HG02852 (cell line): ENCODE results near the gene GAS6.
"Not testable (repeated sequence)": the region's sequence is repeated elsewhere in the genome, so short reads cannot be mapped to it uniquely, and the experiment has no call there.

Source experiments
- ATAC-seq: cut with Tn5 transposase; IDR thresholded peaks from one replicate; pipeline ENCODE4 v1.9.1; 2021; ENCODE audit warnings: mild to moderate bottlenecking, moderate library complexity; ENCODE audit not compliant: unreplicated experiment

GAS6 gene

DNA sequence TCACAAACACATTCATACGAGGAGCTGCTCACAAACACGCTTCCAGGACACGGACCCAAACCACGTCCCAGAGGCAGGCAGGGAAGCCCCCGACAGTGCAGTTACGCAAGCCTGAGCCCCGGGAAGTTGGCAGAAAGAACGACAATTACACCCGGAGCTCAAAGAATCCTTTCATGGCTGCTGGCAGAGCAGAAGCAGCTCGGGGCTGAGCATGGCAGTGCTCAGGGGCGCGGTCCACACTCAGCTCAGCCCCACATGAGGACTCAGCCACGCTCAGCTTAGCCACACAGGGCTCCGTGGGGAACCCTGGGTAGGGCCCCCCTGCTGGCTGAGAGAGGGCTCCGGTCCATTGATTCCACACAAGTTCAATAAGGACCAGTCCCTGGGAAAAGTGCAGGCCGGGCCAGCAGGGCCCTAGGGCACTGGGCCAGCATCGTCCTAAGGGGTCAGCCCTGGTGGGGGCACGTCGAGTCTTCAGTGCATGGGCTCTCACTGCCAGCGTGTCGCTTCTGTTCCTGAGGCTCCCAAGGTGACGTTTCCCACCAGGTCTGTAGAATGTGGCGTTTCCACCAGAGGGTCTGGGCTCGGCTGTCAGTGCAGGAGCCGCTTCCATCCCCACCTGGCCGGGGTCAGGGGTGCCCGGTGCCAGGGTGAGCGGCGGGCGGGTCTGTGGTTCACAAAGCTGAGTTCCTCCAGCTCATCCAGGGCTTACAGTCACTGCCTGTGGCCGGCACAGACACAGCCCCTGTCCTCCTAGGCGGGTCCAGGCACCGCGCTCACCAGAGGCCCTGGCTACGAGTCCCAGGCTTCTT, 23.1 kb downstream of the GAS6 start:
- no peak for ATAC-seq

DNA sequence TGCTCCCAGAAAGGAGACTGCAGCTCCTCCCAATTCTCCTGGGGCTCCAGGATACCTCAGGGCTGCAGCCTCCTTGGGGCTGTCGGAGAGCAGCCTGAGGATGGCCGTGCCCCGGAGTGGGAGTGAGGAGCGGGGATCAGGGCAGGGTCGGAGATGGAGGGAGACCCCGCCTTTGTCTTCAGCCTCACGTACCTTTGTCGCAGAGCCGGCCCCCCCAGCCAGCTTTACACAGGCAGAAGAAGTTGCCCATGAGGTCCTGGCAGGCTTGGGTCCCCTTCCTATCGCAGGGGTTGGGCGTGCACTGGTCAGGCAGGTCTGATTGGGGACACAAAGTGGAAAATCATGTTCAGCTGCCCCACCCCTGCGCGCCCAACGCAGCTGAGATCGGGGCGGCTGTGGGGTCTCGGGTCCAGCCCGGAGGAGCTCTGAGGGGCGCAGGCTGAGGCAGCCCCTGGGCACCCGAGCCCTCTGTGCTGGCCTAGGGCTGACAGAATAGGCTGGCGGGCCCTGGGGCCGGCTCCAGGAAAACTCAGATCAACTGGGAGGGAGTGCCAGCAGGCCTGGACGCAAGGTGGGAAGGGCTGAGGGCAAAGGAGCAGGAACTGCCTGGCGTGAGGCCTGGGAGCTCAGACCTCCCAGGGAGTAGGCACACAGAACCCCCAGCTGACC, 24.2 kb downstream of the GAS6 start:
- no peak for ATAC-seq

DNA sequence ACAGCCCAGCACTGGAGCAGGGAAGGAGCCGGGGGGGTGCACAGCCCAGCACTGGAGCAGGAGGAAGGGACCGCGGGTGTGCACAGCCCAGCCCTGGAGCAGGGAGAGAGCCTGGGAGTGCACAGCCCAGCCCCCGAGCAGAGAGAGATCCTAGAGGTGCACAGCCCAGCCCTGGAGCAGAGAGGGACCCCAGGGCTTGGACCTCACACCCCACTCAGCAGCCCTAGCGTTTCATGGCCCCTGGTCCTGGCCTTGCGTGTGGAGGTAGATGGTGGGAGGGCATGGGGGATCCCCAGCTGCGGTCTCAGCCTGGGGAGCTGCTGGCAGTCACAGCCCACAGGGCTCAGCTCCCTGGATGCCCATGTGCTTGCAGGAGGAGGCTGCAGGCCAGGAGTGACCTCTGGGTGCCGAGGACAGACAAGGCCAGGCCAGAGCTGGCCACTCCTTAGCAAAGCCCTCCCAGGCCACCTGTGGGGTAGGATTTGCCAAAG, 25.1 kb downstream of the GAS6 start:
- no peak for ATAC-seq

DNA sequence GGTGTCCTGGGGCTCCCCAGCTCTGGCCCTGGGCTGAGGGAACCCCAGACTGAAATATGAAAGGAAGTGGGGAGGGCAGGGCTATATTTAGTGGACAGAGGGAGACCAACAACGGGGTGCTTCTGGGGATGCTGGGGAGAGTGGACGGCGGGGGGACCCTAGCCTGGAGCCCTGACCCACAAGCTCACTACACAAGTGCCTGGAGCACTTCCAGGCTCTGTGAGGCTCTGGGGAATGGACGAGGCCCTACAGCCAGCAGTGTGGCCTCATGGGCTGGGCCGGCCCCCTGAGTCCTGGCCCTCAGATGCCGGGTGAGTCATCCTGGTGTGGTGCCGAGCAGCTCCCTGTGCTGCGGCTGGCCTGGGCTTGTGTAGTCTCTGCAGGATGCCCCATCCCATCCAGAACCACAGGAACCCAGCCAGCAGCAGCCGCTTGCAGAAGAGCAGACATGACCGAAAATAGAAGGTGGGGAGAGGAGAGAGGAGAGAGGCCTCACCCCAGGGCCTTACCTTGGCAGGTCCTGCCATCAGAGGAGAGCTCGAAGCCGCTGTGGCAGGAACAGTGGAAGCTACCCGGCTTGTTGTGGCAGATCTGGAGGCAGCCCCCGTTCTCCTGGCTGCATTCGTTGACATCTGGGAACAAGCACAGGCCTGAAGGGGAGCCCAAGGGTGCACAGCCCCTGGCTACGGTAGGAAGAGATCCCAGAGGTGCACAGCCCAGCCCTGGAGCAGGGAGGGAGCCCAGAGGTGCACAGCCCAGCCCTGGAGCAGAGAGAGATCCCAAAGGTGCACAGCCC, 26.1 kb downstream of the GAS6 start:
- ATAC-seq: no peak

DNA sequence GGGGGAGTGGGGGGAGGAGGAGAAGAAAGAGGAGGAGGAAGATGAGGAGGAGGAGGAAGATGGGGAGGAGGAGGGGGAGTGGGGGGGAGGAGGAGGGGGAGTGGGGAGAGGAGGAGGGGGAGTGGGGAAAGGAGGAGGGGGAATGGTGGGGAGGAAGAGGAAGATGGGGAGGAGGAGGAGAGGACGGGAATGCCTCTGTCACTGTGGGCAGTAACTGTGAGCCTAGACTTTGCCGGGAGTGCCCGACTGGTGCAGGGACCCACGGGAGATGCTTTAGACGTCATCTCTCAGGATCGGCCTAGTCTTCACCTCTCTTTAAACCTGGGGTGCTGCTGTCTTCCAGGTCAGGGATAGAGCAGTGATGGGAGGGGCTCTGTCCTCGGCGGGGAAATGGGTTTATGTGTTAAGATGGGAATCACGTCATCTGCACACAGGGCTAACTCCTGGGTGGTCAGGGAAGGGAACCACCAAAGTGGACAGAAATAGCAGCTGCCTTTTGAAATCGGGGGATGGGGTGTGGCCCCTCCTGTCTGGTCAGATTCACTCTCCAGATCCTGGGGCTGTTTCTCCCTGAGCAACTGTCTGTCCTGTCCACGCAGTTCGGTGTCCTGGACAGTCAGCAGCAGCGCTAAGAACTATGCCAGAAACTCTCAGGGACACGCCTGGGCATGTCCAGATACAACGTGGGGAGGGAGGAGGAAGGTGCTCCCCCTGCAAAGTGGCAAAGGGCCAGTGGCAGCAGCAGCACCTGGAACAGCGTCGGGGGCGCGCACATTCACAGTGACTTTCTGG, 26.9 kb downstream of the GAS6 start:
- ATAC-seq: no peak

DNA sequence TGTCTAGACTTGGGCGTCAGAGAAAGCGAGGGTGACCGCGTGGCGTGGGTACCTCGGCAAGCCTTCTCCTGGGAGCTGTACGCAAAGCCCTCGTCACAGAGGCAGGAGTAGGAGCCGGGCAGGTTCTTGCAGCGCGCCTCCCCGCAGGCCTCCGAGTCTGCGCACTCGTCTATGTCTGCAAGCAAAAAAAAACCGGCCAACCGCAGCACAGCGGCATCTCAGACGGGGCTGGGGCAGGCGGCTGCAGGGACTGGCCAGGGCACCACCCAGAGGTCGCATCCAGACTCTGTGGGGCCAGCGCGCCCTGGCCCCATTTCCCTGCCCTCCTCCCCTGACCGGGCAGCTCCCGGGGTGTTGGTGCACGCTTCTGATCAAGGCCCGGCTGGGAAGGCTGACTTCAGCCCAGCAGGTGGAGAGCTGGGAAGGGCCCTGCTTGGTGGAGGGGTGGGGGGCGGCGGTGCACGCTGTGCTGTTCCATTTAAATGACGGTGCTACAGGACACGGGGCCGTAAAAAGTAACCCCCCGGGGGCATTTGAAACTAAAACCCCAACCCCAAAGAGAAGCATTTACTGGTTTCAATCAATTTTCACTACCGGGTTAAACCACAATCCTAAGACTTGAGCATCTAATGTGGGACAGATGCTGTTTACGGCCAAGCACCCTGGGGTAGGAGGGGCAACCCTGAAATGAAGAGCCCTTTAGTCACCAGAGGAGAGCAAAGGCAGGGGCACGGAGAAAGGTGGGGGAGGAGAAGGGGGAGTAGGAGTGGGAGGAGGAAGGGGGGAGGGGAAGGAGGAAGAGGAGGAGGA, 28.2 kb downstream of the GAS6 start:
- ATAC-seq: no peak

DNA sequence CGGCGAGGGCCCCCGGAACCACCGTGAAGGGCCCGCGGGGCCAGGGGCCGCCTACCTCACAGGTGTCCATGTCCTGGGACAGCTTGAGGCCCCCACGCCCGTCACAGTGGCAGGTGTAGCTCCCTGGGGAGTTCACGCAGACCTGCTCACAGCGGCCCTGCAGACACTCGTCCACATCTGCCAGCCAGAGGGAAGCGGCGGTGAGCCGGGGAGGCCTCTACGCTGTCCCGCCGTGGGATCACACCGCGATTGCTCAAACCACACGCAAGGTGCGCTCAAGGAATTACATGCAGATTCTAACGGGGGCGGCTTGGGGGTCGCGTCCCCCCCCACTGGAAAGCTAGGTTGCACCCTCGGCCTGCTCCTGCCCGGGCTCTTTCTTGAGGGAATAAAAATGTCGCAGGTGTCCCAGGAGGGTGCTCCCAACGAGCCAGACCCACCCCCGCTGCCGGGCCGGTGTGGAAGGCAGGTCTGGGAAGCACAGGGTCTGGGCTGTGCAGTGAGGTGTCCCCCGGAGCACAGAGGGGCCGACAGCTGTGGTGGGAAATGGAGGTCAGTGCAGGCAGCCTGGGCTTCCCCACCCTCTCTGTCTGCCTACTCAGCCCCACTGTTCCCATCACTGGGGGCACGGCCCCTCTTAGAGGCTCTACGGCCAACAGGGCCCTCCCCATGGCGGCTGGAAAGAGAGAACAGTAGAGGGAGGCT, 29.2 kb downstream of the GAS6 start:
- ATAC-seq: no peak

DNA sequence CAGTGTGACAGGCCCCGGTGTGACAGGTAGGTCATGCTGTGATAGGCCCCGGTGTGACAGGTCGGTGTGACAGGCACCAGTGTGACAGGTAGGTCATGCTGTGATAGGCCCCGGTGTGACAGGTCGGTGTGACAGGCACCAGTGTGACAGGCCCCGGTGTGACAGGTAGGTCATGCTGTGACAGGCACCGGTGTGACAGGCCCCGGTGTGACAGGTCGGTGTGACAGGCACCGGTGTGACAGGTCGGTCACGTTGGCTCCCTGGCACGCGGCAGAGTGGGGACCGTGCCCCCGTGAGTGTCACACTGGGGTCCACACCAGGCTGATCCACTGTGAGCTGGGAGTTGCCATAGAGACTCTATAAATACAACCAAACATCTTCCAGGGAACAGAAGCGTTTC, 29.9 kb downstream of the GAS6 start:
- not testable (repeated sequence) for ATAC-seq

DNA sequence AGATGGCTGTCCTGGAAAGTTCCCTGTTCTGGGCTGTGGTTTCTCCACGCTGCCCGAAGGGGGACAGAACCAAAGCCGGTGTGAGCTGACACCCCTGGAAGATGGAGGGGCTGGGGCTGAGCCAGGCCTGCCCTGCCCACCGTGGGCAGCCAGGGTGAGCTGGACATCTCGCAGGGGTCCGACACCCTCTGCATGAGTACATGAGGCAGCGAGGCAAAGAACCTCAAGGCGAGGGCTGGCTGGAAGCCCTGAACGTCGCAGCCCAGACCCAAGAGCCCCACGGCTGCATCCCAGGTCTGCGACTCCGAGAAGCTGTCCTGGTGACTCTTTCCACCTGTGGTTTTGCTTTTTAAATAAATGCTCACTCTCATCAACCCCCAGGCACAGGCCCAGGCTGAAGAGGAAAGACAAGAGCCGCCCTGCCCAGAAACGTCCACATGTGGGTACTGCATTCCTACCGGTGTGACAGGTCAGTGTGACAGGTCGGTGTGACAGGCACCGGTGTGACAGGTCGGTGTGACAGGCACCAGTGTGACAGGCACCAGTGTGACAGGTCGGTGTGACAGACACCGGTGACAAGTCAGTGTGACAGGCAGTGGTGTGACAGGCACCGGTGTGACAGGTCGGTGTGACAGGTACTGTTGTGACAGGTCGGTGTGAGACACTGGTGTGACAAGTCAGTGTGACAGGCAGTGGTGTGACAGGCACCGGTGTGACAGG, 30.6 kb downstream of the GAS6 start:
- ATAC-seq: no peak

DNA sequence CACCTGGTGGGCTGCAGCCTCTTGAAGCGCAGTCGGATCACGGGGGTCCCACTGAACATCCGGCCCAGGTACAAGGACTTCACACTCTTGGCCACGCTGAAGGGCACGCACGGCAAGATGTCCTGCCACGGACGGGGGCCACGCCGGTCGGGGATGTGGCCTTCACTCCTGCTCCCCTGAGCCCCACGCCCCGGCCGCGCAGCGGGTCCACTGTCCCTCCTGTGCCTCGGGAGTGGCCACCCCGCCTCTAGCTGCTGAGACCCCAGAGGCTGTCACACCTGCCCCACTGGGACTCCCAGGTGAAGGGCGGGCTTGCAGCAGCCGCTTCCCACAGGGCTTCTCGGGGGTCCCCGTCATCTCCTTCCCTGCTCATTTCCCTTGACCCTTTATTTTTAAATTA, 31.2 kb downstream of the GAS6 start:
- no peak for ATAC-seq

DNA sequence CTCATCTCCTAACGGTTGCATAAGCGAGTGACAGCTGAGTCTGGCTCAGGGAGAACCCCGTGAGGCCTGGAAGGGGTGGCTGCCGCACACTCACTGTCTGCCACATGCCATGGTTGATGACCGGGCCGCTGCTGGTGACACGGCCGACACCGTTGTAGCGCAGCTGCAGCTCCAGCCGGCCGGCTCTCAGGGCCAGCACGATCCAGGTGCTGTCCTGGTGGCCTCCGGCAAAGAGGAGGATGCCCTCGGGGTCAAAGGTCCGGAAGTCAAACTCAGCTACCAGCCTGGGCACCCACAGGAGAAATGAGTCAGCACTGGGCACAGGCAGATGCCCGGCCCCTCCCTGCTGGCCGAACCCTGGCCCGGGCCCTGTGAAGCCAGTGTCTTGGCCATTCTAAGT, 31.7 kb downstream of the GAS6 start:
- no peak for ATAC-seq

DNA sequence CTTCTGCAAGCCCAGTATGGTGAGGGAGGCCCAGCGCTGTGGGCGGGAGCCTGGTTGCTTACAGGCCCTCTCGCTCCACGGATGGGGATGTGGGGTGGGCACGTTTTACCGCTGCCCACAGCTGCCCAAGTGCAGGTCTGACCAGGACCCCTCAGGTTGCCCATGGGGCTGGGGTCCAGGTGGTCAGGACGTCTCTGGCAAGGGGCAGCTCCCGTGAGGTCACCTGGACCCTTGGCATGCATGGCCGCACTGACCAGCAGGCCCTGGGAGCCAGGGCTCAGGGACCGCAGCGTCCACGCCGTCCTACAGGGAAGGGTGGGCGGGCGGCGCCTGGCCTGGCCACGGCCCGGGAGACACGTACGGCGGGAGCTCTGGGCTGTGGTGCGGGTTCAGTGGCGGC, 32.8 kb downstream of the GAS6 start:
- no peak for ATAC-seq

DNA sequence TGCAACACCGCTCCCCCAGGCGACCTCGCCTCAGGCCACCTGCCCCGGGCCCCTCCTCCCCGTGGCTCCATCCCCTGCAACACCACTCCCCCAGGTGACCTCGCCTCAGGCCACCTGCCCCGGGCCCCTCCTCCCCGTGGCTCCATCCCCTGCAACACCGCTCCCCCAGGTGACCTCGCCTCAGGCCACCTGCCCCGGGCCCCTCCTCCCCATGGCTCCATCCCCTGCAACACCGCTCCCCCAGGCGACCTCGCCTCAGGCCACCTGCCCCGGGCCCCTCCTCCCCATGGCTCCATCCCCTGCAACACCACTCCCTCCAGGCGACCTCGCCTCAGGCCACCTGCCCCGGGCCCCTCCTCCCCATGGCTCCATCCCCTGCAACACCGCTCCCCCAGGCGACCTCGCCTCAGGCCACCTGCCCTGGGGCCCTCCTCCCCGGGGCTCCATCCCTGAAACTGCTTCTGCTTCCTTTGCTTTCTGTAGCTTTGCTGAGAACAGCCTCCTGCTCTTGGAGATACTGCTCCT, 33.4 kb downstream of the GAS6 start:
- not testable (repeated sequence) for ATAC-seq

DNA sequence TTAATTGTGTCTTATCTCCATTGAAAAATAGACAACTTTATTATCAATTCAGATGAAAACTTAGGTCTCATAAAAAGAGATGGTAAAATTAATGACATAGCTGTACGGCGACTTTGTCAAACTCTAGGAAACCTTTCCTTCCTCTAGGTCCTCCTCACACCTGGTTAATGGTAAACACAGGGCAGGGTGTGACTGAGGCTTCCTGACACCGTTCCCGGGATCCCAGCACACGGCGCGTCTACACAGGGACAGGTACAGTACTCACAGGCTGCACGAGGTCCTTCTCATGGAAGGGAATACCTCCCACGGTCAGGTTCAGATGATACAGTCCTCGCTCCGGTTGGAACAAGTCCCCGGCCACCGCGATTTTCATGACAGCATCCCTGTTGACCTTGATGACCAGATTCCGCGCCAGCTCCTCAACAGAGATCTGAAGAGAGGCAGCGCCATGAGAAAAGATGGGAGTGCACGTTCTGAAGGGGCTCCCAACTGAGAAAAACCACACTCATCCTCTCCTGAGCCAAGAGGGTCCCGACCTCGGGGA, 35.5 kb downstream of the GAS6 start:
- ATAC-seq: no peak

DNA sequence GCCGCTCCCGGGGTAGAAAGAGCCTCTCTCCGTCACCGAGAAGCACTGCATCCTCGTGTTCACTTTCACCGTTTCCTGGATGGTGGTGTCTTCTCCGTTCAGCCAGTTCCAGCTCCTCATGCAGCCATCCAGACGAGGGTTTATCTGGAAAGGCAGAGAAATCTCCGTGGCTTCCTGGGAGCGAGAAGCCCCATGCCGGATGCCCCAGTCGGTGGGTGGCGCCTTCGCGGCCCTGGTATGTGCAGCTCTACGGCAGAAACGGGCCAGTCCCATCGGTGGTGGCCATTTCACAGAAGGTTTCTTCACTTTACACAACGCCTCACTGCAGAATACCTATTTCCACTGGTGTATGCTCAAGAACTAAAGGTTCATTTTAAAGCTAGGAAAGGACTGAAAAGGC, 36.9 kb downstream of the GAS6 start:
- ATAC-seq: no peak

DNA sequence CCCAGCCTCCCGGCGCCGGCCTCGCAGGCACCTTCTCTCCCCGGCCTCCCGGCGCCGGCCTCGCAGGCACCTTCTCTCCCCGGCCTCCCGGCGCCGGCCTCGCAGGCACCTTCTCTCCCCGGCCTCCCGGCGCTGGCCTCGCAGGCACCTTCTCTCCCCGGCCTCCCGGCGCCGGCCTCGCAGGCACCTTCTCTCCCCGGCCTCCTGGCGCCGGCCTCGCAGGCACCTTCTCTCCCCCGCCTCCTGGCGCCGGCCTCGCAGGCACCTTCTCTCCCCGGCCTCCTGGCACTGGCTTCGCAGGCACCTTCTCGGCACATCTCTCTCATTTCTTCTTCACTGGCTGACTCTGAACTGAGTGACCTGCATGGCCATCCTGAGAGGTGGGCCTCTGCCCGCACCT, 37.4 kb downstream of the GAS6 start:
- not testable (repeated sequence) for ATAC-seq

DNA sequence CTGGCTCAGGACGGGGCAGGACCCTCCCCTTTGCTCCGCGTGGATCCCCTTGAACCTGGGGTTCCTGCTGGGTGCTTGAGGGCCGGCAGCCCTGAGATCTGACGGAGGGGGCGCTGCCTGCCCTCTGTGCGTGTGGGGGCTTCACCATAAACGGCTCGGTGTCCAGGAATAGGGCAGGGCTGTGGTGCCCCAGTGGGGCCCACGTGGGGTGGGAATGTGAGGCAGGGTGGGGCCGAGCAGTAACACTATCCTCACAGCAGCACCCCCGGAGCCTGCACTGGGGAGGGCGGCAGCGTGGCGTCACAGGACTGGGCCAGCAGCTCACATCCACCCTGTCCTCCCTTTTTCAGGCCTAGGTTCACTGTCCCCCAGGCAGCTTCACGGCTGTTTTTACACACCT, 38.0 kb downstream of the GAS6 start:
- ATAC-seq: no peak

DNA sequence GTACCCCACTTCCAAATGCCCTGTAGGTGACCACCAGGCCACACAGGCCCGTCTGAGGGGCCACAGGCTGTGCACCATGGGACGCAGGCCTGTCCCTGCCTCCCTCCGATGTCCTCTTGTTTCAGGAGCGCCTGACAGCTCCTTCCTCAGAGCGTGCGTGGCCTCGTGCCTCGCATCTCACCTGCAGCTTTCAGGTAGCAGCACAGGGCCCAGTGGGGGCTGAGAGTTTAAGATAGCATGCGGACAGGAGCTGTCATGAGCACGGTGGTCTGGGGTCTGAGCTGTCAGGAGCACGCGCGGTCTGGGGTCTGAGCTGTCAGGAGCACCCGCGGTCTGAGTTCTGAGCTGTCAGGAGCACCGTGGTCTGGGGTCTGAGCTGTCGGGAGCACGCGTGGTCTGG, 40.1 kb downstream of the GAS6 start:
- no peak for ATAC-seq
